Left renal pelvis (tissue), 4 donors: ENCODE results near the gene TP53I11. TPM values are rescaled to one million over a fixed set of nuclear protein-coding genes. Genes with fewer than 3 reads are reported as not detected.

ENCODE experiments used
- DNase-seq, 4 donors: peaks; one replicate each; pipeline ENCODE4 v3.0.0-alpha.2; 2013; ENCODE audit warnings: low read depth in 4 of 4, low spot score in 3 of 4
- polyA plus RNA-seq, 4 donors: library from polyadenylated mRNA; unstranded; fragments of 120-200 nt; gene quantifications; one replicate each; pipeline ENCODE4 v1.2.1, GENCODE V29; 2013; ENCODE audit not compliant: insufficient read length in 4 of 4

The TP53I11 gene
- polyA plus RNA-seq, 4 donors = 59.1 to 79.2 (median 63.5) TPM

GRCh38 chr11:44960200-44960845, 9.6 kb upstream of the TP53I11 start:
- DNase-seq = no peak

DNA sequence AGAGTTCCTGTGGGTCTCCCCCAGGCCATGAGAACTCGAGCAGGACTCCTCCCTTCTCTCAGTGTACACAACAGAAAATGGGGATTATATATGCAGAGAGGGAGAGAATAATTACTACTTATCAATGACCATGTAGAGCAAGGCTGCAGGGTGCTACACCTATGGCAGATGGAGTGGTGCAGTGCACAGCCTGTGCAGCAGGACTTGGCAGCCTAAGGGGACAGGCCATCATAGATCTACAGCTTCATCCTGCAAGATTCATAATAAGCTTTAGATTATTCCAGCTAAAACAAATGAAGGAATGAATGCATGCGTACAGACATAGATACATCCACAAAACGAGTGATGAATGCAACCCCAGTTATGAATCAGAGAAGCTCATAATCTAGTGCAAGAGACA, 8.4 kb upstream of the TP53I11 start:
- DNase-seq = no peak

DNA sequence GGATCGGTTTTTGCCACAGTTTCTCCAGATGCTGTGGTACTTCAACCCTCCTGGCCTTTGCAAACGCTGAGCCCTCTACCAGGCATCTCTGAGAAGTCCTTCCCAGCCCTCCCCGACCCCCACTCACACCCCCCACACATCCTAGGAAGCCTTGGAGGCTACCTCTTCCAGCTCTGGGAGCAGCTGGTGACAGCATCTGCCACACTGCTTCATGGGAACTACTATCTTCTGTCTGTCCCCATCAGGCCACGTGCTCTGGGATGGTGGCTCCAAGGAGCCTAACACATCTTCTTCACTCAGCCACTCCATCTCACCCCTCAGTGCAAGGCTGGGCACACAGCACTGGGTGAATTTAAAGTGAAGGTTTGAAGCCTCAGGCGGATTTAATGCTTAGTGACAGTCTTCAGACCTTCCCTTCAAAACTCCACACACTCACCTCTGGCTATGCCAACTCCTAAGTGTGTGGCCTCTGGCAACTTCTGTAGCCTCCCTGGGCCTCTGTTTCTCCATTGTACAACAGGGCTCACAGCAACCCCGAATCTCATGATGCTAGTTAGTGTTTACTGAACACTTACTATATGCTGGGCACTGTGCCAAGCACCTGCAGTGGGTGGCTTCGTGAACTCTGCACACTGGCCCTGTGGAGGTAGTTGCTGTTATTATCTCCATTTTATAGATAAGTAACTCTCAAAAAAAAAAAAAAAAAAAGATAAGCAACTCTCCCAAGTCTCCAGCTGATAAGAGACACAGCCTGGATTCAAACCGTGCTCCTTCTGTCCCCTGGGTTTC, 7.3 kb upstream of the TP53I11 start:
- no peak for DNase-seq

DNA sequence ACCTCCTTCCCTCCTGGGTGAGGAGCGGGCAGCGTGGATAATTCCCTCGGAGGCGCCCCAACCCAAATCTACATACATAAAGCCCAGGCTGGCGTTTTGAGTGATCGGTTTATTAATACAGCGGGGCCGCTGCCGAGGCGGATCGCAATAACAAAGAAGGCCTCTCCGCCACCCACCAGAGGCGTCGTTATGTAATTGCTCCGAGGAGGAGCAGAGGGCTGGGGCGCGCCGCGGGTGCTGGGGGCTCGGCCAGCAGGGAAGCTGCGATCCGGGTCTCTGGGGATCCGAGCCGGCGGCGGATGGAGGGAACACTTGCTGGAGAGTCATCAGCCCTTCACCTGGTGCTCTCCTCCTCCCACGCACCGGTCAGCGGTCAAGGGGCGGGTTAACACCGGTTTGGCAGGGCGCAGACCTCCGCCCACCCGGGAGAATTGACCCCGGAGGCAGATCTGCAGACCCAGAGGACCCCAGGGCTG, 6.4 kb upstream of the TP53I11 start:
- DNase-seq = no peak

DNA sequence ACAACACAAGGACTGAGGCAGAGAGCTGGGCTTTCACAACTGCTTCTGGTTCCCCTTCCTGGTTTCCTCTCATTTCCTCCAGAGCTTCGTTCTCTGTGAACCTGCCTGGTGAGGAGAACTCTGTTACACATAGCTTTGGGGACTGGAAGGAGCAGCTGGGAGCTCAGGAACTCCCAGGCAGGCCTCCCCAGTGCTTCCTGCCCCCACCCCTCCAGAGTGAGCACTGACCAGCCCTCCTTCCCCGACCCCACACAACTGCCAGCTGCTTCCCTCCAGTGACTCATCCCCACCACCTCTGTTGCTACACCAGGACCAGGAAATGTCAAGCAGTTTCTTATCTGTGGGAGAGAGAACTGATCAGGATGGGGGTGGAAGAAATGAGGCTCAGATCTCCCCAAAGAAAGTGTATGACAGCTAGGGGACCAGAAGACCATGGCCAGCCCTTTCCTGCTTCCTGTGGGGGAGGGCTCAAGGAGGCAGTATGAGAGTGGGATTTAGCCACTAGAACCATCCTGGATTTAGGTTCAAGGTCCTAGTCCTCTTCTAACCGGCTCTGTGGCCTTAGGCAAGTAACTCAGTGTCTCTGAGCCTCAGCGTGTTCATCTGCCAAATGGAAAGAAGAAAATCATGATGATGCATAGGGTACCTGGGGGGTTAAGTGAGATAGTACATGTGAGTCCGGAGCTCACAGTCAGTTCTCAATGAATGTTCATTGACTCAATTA, 4.5 kb upstream of the TP53I11 start:
- no peak for DNase-seq

DNA sequence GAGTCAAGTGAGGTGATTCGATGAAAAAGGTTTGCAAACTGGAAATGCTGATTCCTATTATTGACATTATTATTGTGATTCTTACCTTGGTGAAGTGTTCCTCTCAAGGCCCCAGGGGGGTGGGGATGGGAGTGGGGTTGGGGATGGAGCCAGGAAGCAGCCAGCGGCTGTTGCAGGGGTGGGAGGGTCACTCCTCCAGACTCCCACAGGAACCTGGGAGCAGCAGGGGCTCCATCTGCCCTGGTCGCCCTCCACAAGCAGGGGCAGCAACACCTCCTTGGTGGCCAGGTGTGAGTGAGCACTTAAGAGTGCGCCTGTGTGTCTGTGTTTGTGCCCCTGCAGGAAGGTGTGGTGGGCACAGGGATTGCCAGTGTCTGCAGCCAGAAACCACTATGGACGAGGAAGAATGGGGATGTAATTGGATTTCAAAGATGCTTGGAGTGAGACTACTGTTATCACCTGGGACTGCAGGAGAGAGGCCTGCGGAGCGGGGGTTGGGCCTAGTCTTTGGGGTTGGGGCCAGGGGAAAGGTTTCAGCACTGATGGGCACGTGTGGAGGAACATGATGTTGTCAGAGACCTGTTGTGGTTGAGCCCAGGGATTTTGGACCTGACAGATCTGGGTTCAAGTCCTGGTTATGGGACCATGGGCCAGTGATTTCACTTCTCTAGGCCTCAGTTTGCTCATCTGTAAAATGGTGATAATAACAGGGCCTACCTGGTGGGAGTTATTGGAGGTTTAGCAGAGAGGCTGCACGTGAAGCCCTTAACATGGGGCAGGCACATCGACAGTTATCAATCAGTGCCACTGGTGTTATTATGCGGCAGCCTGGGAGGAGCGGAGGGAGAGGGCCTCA, 3.6 kb upstream of the TP53I11 start:
- DNase-seq = no peak

- DNase-seq = no peak
Measured at GRCh38 chr11:44952500-44953260, 2.0 kb upstream of the TP53I11 start.

DNA sequence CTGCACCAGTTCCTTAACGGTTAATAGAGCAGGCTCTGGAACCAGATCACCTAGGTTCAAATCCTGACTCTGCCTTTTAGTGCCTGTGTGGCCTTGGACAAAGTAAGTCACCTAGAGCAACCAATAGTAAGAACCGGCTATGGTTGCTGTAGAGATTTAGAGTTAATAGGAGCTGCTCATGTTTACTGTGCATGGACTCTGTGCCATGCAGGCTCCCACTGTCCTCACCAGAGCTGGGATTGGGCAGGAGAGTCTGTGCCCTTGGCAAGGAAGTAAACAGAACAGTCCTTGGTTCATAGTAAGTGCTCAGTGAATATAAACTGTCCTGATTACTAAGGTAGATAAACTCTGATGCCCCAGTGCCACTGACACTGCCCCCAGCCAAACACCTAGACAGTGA, 1.4 kb upstream of the TP53I11 start:
- no peak for DNase-seq

DNA sequence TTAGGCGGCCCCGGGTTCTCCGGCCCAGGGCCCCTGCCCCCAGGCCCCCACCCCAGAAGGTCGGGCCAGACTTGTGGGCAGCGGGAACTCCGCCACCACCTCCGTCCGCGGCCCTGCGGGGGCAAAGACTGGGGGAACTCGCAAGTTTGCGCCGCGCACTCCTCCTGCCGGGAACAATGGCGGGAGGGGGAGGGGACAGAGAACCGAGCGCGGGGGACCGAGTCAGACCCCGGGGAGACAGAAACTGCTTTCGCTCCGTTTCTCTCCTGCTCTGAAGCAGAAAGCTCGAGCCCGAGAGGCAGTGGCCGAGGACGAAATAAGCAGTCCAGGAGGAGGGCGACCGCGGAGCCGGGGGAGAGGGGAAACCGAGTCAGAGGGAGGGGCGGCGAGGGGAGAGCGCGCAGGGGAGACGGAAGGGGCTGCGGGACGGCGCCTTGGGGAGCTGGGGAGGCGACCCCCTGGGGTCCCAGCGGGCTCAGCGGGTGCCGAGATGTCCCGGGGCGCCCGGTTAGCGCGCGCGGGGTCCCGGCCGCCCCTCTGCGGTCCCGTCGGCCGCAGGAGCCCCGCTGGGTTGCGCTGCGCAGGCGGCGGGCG, 555 bp downstream of the TP53I11 start:
- no peak for DNase-seq

GRCh38 chr11:44949160-44950030, 1.3 kb downstream of the TP53I11 start:
- no peak for DNase-seq

- no peak for DNase-seq
Measured at GRCh38 chr11:44948155-44948554, 2.5 kb downstream of the TP53I11 start.

- no peak for DNase-seq
Measured at GRCh38 chr11:44947114-44947513, 3.6 kb downstream of the TP53I11 start.

DNA sequence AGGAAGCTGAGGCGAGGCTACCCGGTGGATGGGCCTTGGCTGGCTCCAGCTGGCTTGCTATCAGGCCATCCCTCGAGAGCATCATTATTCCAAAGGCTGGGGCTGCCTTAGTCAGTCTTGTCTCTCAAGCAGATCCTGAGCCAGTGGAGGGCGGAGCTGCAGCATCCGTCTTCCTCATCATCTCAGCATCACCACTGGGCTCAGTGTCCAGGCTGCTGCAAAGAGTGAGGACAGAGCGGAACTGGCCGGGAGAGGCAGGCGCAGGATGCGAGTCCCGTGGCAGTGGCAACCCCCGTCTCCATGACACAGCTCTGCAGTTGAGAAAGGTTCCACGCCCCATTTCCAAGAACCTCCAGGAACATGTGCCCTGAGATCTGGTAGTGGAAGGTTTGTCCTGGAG, 4.4 kb downstream of the TP53I11 start:
- no peak for DNase-seq

GRCh38 chr11:44945666-44946065, 5.0 kb downstream of the TP53I11 start:
- DNase-seq = no peak

- DNase-seq = no peak
Measured at GRCh38 chr11:44944853-44945235, 5.8 kb downstream of the TP53I11 start.

DNA sequence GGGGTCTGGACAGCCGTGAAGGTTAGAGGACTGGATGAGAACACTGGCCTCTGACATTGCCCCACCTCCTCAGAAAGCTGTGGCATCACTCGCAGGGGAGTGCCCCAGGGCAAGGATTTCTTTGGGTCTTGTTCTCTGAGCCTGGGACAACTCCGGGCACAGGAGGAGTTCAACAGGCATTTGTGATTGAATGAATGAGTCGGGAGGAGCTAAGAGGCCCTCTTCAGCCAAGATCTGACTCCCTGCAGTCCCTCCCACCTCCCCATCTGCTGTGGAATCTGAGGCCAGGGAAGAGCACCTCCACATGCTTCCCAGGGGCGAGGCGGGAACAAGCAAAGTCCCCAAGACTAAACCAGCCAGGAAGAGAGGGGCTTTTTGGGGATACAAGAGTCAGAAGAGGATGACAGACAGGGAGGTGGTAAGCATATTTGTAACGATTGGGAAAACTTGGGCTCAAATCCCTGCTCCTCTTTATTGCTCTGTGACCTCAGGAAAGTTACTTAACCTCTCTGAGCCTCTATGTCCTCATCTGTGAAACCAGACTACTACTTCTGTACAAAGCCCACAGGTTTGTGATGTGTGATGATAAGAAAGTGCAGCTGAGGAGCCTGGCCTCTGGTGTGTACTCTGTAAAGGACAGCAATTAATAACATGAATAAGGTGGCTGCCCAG, 6.4 kb downstream of the TP53I11 start:
- no peak for DNase-seq

DNA sequence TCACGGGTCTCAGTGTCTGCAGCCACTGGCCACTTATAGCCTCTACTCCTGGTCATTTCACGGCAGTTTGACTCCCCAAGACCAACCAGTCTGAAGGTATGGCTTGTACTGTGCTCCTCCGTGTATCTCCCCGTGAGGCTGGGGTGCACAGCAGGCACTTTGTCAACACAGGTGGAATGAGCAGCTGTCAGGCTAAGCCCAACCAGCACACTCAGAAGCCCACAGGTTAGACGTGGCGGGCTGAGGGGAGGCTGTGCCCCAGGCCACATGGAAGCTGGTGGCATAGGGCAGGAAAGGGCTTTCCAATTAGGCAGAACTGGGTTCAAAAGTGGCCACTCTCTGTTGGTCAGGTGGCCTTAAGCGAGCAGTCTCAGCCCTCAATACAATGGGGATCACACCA, 7.0 kb downstream of the TP53I11 start:
- no peak for DNase-seq

DNA sequence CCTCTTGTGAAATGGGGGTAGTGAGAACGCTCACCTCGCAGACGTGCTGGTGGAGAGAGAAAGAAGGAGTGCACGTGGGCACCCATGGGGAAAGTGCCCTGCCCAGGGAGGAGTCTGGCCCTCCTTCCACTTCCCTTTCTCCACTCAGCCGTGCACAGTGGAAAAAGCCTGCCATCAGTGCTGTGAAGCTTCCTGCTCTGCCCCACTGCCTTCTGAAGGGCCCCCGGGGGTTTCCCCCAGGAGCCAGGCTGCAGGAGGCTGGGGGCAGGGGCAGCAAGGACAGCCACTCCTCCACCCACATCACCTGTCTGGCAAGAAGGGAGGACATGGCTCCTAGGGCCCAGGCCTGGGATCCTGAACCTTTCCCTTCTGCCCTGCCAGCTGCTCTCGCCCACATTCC, 7.6 kb downstream of the TP53I11 start:
- DNase-seq = no peak
